BE2C (cell line): ENCODE measurements around the gene TMCO2. TPM values are rescaled to one million over a fixed set of nuclear protein-coding genes. Genes with fewer than 3 reads are reported as not detected.
"Not testable (repeated sequence)": the region's sequence is repeated elsewhere in the genome, so short reads cannot be mapped to it uniquely, and the experiment has no call there.

ENCODE experiments used
- DNase-seq: peaks from one replicate; pipeline ENCODE4 v3.0.0-alpha.2; 2020
- H3K27me3 ChIP-seq: fragments of 250-450 bp; sonication (Bioruptor Pico); 2 replicates; pipeline ENCODE4 v1.5.1; 2020; ENCODE audit warnings: mild to moderate bottlenecking
- H3K36me3 ChIP-seq: fragments of 250-450 bp; sonication (Bioruptor Pico); 2 replicates; pipeline ENCODE4 v1.5.1; 2020; ENCODE audit warnings: mild to moderate bottlenecking
- H3K4me1 ChIP-seq: fragments of 250-450 bp; sonication (Bioruptor Pico); 2 replicates; pipeline ENCODE4 v1.5.1; 2020
- H3K4me3 ChIP-seq: 2 replicates; pipeline ENCODE4 v1.5.1; 2011; ENCODE audit warnings: low read depth, low read length
- H3K9me3 ChIP-seq: fragments of 250-450 bp; sonication (Bioruptor Pico); 2 replicates; pipeline ENCODE4 v1.5.1; 2020
- CTCF ChIP-seq: IDR thresholded peaks from 2 replicates; pipeline ENCODE4 v1.5.1; 2012; ENCODE audit warnings: mild to moderate bottlenecking, low read depth, low read length
- polyA plus RNA-seq: library from polyadenylated mRNA; unstranded; fragments of >200 nt; gene quantifications from one replicate; pipeline ENCODE4 v1.2.1, GENCODE V29; 2012; ENCODE audit warnings: low read depth, missing spikeins; ENCODE audit not compliant: insufficient read length, insufficient read depth

Gene TMCO2
- polyA plus RNA-seq = not detected

GRCh38 chr1:40247655-40248054 lies at the start of gene TMCO2:
TMCO2 (plus strand) TSS chr1:40247937; CDS start chr1:40247994, 57 bp downstream.
- no peaks in the 10 kb centered on the region for H3K36me3 ChIP-seq
- H3K4me1 ChIP-seq = no peaks in the 10 kb centered on the region
- no peaks in the 10 kb centered on the region for H3K9me3 ChIP-seq
- no peak for DNase-seq
- no peaks in the 10 kb centered on the region for H3K27me3 ChIP-seq
- H3K4me3 ChIP-seq = no peak within 1 kb of the TSS
- no peak for TF ChIP-seq CTCF

- Histone ChIP-seq H3K36me3 (no peaks in the 10 kb centered on the region), H3K4me1 (no peaks in the 10 kb centered on the region), H3K27me3 (no peaks in the 10 kb centered on the region), H3K4me3 (no peak overlapping the region), H3K9me3 (no peaks in the 10 kb centered on the region)
- no peak for TF ChIP-seq CTCF
- DNase-seq = no peak
These were observed 48.6 kb upstream of the TMCO2 start for GRCh38 chr1:40199126-40199525.

GRCh38 chr1:40204856-40205255 lies 42.9 kb upstream of the TMCO2 start:
- Histone ChIP-seq H3K36me3 (no peaks in the 10 kb centered on the region), H3K4me3 (no peak overlapping the region)
- no peak for DNase-seq

GRCh38 chr1:40210511-40211204 lies 37.1 kb upstream of the TMCO2 start:
- no peaks in the 10 kb centered on the region for H3K36me3 ChIP-seq

More at GRCh38 chr1:40204856-40205255, 42.9 kb upstream of the TMCO2 start:
- TF ChIP-seq CTCF = no peak
- Histone ChIP-seq H3K4me1 (no peaks in the 10 kb centered on the region), H3K27me3 (no peaks in the 10 kb centered on the region), H3K9me3 (no peaks in the 10 kb centered on the region)

GRCh38 chr1:40218333-40218732 lies 29.4 kb upstream of the TMCO2 start:
- DNase-seq = no peak
- H3K4me1 ChIP-seq = no peaks in the 10 kb centered on the region
- no peak overlapping the region for H3K4me3 ChIP-seq
- TF ChIP-seq CTCF = no peak
- H3K9me3 ChIP-seq = no peaks in the 10 kb centered on the region
- H3K27me3 ChIP-seq = no peaks in the 10 kb centered on the region
- H3K36me3 ChIP-seq = no peaks in the 10 kb centered on the region

More at GRCh38 chr1:40210511-40211204, 37.1 kb upstream of the TMCO2 start:
- H3K4me1 ChIP-seq = no peaks in the 10 kb centered on the region
- H3K4me3 ChIP-seq = no peak overlapping the region
- H3K27me3 ChIP-seq = no peaks in the 10 kb centered on the region
- no peak for TF ChIP-seq CTCF
- no peak for DNase-seq
- H3K9me3 ChIP-seq = no peaks in the 10 kb centered on the region

GRCh38 chr1:40221471-40221905 lies 26.2 kb upstream of the TMCO2 start:
- H3K9me3 ChIP-seq, DNase-seq, H3K36me3 ChIP-seq, H3K4me1 ChIP-seq, H3K4me3 ChIP-seq, H3K27me3 ChIP-seq: not testable (repeated sequence)
